Nephron (organoid): ENCODE results near the gene MAPK9.

Source experiments
- H3K27ac Mint-ChIP-seq, 3 experiments: 2 replicates each; pipeline ENCODE4 v1.8.0; 2020; ENCODE audit warnings: mixed read lengths in 3 of 3, mild to moderate bottlenecking in 2 of 3, moderate library complexity in 1 of 3
- H3K27me3 Mint-ChIP-seq: 2 replicates; pipeline ENCODE4 v1.8.0; 2021; ENCODE audit warnings: low read depth, mild to moderate bottlenecking, moderate library complexity, mixed read lengths
- H3K36me3 Mint-ChIP-seq: 2 replicates; pipeline ENCODE4 v1.8.0; 2020; ENCODE audit warnings: low read depth, mixed read lengths
- H3K4me1 Mint-ChIP-seq: 2 replicates; pipeline ENCODE4 v1.8.0; 2020; ENCODE audit warnings: mixed read lengths
- H3K4me3 Mint-ChIP-seq, 3 experiments: 2 replicates each; pipeline ENCODE4 v1.8.0; 2020; ENCODE audit warnings: mild to moderate bottlenecking in 3 of 3, mixed read lengths in 3 of 3, moderate library complexity in 2 of 3
- H3K9me3 Mint-ChIP-seq: 2 replicates; pipeline ENCODE4 v1.8.0; 2020; ENCODE audit warnings: mixed read lengths
- CTCF ChIP-seq, 3 experiments: fragments of 200-600 bp; sonication (generic); IDR thresholded peaks; one replicate each; pipeline ENCODE4 v1.5.0; 2021; ENCODE audit warnings: antibody characterized with exemption in 3 of 3; ENCODE audit not compliant: unreplicated experiment in 3 of 3

Gene MAPK9

GRCh38 chr5:180253036-180253824 lies 38.7 kb downstream of the MAPK9 start:
- H3K27ac Mint-ChIP-seq: no peak overlapping the region
- no peaks in the 10 kb centered on the region for H3K4me1 Mint-ChIP-seq
- no peak for TF ChIP-seq CTCF (IDR thresholded peaks at IDR 0.05; ENCODE audit: unreplicated experiment in 3 of 3)
- peaks cover 87% of the 10 kb centered on the region for H3K9me3 Mint-ChIP-seq
- no peak overlapping the region for H3K4me3 Mint-ChIP-seq
- peaks cover 3% of the 10 kb centered on the region for H3K27me3 Mint-ChIP-seq
- peaks cover 100% of the 10 kb centered on the region for H3K36me3 Mint-ChIP-seq

- Mint-ChIP-seq H3K9me3 (peaks cover 85% of the 10 kb centered on the region), H3K4me3 (no peak overlapping the region), H3K36me3 (peaks cover 100% of the 10 kb centered on the region), H3K27ac (no peak overlapping the region), H3K27me3 (peaks cover 3% of the 10 kb centered on the region), H3K4me1 (no peaks in the 10 kb centered on the region)
- no peak for TF ChIP-seq CTCF (IDR thresholded peaks at IDR 0.05; ENCODE audit: unreplicated experiment in 3 of 3)
These were observed 40.0 kb downstream of the MAPK9 start for GRCh38 chr5:180251887-180252286.

- no peak for TF ChIP-seq CTCF (IDR thresholded peaks at IDR 0.05; ENCODE audit: unreplicated experiment in 3 of 3)
- Mint-ChIP-seq H3K27me3 (peaks cover 3% of the 10 kb centered on the region), H3K4me1 (no peaks in the 10 kb centered on the region), H3K4me3 (no peak overlapping the region), H3K27ac (no peak overlapping the region), H3K9me3 (peaks cover 82% of the 10 kb centered on the region), H3K36me3 (peaks cover 100% of the 10 kb centered on the region)
These were observed 40.7 kb downstream of the MAPK9 start for GRCh38 chr5:180251141-180251540.

GRCh38 chr5:180250329-180250728 lies 41.6 kb downstream of the MAPK9 start:
- Mint-ChIP-seq H3K27me3 (peaks cover 3% of the 10 kb centered on the region), H3K9me3 (peaks cover 74% of the 10 kb centered on the region), H3K36me3 (peaks cover 98% of the 10 kb centered on the region), H3K4me1 (no peaks in the 10 kb centered on the region), H3K27ac (no peak overlapping the region), H3K4me3 (no peak overlapping the region)
- no peak for TF ChIP-seq CTCF (IDR thresholded peaks at IDR 0.05; ENCODE audit: unreplicated experiment in 3 of 3)

- Mint-ChIP-seq H3K4me3 (no peak overlapping the region), H3K27ac (no peak overlapping the region), H3K4me1 (no peaks in the 10 kb centered on the region), H3K27me3 (no peaks in the 10 kb centered on the region), H3K9me3 (peaks cover 3% of the 10 kb centered on the region), H3K36me3 (peaks cover 88% of the 10 kb centered on the region)
- TF ChIP-seq CTCF (IDR thresholded peaks at IDR 0.05; ENCODE audit: unreplicated experiment in 3 of 3): no peak
These were observed 50.3 kb downstream of the MAPK9 start for GRCh38 chr5:180241600-180241999.

GRCh38 chr5:180238631-180239030 lies 53.3 kb downstream of the MAPK9 start:
- TF ChIP-seq CTCF (IDR thresholded peaks at IDR 0.05; ENCODE audit: unreplicated experiment in 3 of 3): no peak
- Mint-ChIP-seq H3K9me3 (no peaks in the 10 kb centered on the region), H3K4me1 (no peaks in the 10 kb centered on the region), H3K36me3 (peaks cover 91% of the 10 kb centered on the region), H3K27ac (no peak overlapping the region), H3K27me3 (no peaks in the 10 kb centered on the region), H3K4me3 (no peak overlapping the region)
